Tibial artery (tissue), 4 donors: ENCODE results near the gene SPAG6.

Experiments
- DNase-seq, 2 donors: peaks; one replicate each; pipeline ENCODE4 v3.0.0-alpha.2; 2019
- H3K27ac ChIP-seq, 2 donors: fragments of 200-600 bp; sonication (generic) in 1 of 2; 1 replicate in 1 of 2; 2 replicates in 1 of 2; pipeline ENCODE4 v1.5.1; 2018 to 2019; ENCODE audit warnings: mild to moderate bottlenecking in 1 of 2
- H3K27me3 ChIP-seq, 2 donors: fragments of 200-600 bp; sonication (generic) in 1 of 2; one replicate each; pipeline versions ENCODE4 v1.5.1 to v1.6.0; 2016 to 2019
- H3K36me3 ChIP-seq, 3 donors: fragments of 200-600 bp; sonication (generic) in 2 of 3; one replicate each; pipeline ENCODE4 v1.5.1; 2016 to 2019; ENCODE audit warnings: mild to moderate bottlenecking in 2 of 3
- H3K4me1 ChIP-seq, 4 donors: fragments of 200-600 bp; sonication (generic) in 2 of 4; 1 replicate in 3 of 4; 2 replicates in 1 of 4; pipeline ENCODE4 v1.5.1; 2016 to 2019
- H3K4me3 ChIP-seq, 2 donors: fragments of 200-600 bp; sonication (generic) in 1 of 2; 1 replicate in 1 of 2; 2 replicates in 1 of 2; pipeline ENCODE4 v1.5.1; 2018 to 2019; ENCODE audit warnings: mild to moderate bottlenecking in 2 of 2
- H3K9me3 ChIP-seq, 3 donors: fragments of 200-600 bp; sonication (generic) in 1 of 3; one replicate each; pipeline ENCODE4 v1.5.1; 2016 to 2019
- CTCF ChIP-seq, 2 experiments: fragments of 200-600 bp in 1 of 2; fragments of 450-650 bp in 1 of 2; IDR thresholded peaks; one replicate each; pipeline ENCODE4 v1.5.1; 2017 to 2019; ENCODE audit warnings: antibody characterized with exemption in 2 of 2, mild to moderate bottlenecking in 1 of 2, moderate library complexity in 1 of 2
- intact Hi-C: fragments of 100-400 bp; cut with DNase I; formaldehyde crosslinking; loops from one replicate; pipeline ENCODE4 v1.15.0; 2023; ENCODE audit warnings: low total_unique reads

Gene SPAG6

GRCh38 chr10:22455068-22455857 lies 110.0 kb downstream of the SPAG6 start:
- intact Hi-C loops, result no loop called here
- TF ChIP-seq CTCF (IDR thresholded peaks at IDR 0.05), result no peak
- no peaks in the 10 kb centered on the region for H3K4me1 ChIP-seq
- no peak overlapping the region for H3K27ac ChIP-seq
- peaks cover 0 to 2% of the 10 kb centered on the region in 2 donors for H3K27me3 ChIP-seq
- no peak overlapping the region for H3K4me3 ChIP-seq
- no peaks in the 10 kb centered on the region for H3K36me3 ChIP-seq
- DNase-seq, result no peak
- H3K9me3 ChIP-seq, result no peaks in the 10 kb centered on the region

- no peak overlapping the region for H3K4me3 ChIP-seq
- H3K9me3 ChIP-seq, result no peaks in the 10 kb centered on the region
- no peaks in the 10 kb centered on the region for H3K27me3 ChIP-seq
- H3K27ac ChIP-seq, result no peak overlapping the region
- no peak for DNase-seq
- H3K4me1 ChIP-seq, result no peaks in the 10 kb centered on the region
- TF ChIP-seq CTCF (IDR thresholded peaks at IDR 0.05), result no peak
- H3K36me3 ChIP-seq, result no peaks in the 10 kb centered on the region
- intact Hi-C loops, result no loop called here
Measured at GRCh38 chr10:22456486-22456885, 111.2 kb downstream of the SPAG6 start.

- intact Hi-C loops, result no loop called here
- no peak overlapping the region for H3K27ac ChIP-seq
- no peaks in the 10 kb centered on the region for H3K27me3 ChIP-seq
- no peak for DNase-seq
- H3K36me3 ChIP-seq, result no peaks in the 10 kb centered on the region
- no peaks in the 10 kb centered on the region for H3K9me3 ChIP-seq
- H3K4me3 ChIP-seq, result no peak overlapping the region
- no peaks in the 10 kb centered on the region for H3K4me1 ChIP-seq
- no peak for TF ChIP-seq CTCF (IDR thresholded peaks at IDR 0.05)
Measured at GRCh38 chr10:22458272-22459038, 113.2 kb downstream of the SPAG6 start.

GRCh38 chr10:22459496-22459895 lies 114.2 kb downstream of the SPAG6 start:
- intact Hi-C loops, result no loop called here
- no peak for DNase-seq
- H3K4me3 ChIP-seq, result no peak overlapping the region
- H3K4me1 ChIP-seq, result no peaks in the 10 kb centered on the region
- H3K27ac ChIP-seq, result no peak overlapping the region
- no peaks in the 10 kb centered on the region for H3K9me3 ChIP-seq
- no peaks in the 10 kb centered on the region for H3K36me3 ChIP-seq
- TF ChIP-seq CTCF (IDR thresholded peaks at IDR 0.05), result no peak
- H3K27me3 ChIP-seq, result no peaks in the 10 kb centered on the region

- H3K27me3 ChIP-seq, result no peaks in the 10 kb centered on the region
- no peaks in the 10 kb centered on the region for H3K36me3 ChIP-seq
- no peak for DNase-seq
- no peaks in the 10 kb centered on the region for H3K9me3 ChIP-seq
- intact Hi-C loops, result no loop called here
- H3K4me3 ChIP-seq, result no peak overlapping the region
- H3K4me1 ChIP-seq, result no peaks in the 10 kb centered on the region
- TF ChIP-seq CTCF (IDR thresholded peaks at IDR 0.05), result no peak
- no peak overlapping the region for H3K27ac ChIP-seq
Measured at GRCh38 chr10:22460101-22460500, 114.8 kb downstream of the SPAG6 start.
